ENCODE measurements around the gene RBM4B.

Gene RBM4B

GRCh38 chr11:66686801-66687750 lies 9.4 kb upstream of the RBM4B start:
- no peak for DNase-seq (ENCODE audit: low read depth)
- TF ChIP-seq CTCF (IDR thresholded peaks at IDR 0.05; ENCODE audit: control insufficient read depth, insufficient read depth, low read depth, low read length, missing control alignments), result no peak
- H3K4me3 ChIP-seq (ENCODE audit: control insufficient read depth, low read depth, low read length), result no peak overlapping the region

GRCh38 chr11:66686100-66686785 lies 8.6 kb upstream of the RBM4B start:
- DNase-seq (ENCODE audit: low read depth), result no peak
- no peak overlapping the region for H3K4me3 ChIP-seq (ENCODE audit: control insufficient read depth, low read depth, low read length)
- no peak for TF ChIP-seq CTCF (IDR thresholded peaks at IDR 0.05; ENCODE audit: control insufficient read depth, insufficient read depth, low read depth, low read length, missing control alignments)

DNA sequence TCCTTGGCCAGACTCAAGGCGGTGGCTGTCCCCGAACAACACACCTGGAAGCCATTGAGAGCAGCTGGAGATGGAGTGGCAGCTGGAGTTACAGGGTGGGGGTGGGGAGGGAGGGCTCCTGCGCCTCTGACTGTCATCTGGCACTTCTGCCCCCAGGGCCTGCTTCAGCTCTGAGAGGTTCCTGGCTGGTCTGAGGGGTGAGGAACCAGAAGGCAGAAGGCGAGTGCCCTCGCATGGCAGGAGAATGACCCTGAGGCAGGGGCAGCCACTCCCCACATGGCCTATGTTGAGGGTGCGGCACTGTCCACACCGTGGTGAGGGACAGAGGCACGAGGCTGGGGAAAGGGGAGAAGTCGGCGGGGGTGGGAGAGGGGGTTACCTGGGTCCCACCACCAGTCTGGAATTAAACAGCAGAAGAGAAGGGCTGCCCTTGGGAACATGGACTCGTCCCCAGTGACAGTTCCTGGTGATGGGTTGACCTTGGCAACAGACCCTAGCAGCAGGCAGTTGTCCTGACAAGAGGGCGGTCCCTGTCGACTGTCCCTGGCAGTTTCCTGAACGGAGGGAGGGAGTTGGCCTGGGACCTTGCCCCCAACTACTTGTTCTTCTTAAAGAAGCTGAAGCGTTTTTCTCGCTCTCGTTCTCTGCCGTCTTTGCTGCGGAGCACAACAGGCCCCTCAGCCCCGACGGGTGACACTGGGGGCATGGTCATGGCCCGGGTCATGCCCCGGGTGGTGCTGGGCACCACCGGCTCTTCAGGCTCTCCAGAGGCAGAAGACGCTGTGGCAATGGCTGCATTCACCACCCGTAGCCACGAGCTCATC lies 7.8 kb upstream of the RBM4B start:
- DNase-seq (ENCODE audit: low read depth), result no peak
- no peak for TF ChIP-seq CTCF (IDR thresholded peaks at IDR 0.05; ENCODE audit: control insufficient read depth, insufficient read depth, low read depth, low read length, missing control alignments)
- H3K4me3 ChIP-seq (ENCODE audit: control insufficient read depth, low read depth, low read length), result no peak overlapping the region

DNA sequence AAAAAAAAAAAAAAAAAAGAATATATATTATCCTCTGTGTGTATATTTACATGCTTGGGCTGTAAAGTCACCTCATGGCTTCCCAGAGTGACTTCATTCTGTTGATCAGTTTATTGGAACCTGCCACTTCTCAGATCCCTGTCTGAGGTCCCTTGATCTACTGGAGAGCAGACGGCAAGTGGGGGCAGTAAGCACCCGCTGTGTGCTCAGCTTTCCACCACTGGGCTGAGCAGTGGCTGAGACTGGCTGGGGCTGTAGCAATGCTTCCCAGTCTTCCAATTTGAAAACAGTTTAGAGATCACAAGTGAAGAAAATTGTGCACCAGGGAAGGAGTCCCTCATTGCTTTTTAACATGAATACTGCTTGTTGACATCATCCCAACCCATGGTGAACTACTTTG lies 6.9 kb upstream of the RBM4B start:
- H3K4me3 ChIP-seq (ENCODE audit: control insufficient read depth, low read depth, low read length), result no peak overlapping the region
- TF ChIP-seq CTCF (IDR thresholded peaks at IDR 0.05; ENCODE audit: control insufficient read depth, insufficient read depth, low read depth, low read length, missing control alignments), result no peak
- no peak for DNase-seq (ENCODE audit: low read depth)

- DNase-seq (ENCODE audit: low read depth), result no peak
- no peak overlapping the region for H3K4me3 ChIP-seq (ENCODE audit: control insufficient read depth, low read depth, low read length)
- no peak for TF ChIP-seq CTCF (IDR thresholded peaks at IDR 0.05; ENCODE audit: control insufficient read depth, insufficient read depth, low read depth, low read length, missing control alignments)
These were observed 6.2 kb upstream of the RBM4B start for GRCh38 chr11:66683877-66684276.

DNA sequence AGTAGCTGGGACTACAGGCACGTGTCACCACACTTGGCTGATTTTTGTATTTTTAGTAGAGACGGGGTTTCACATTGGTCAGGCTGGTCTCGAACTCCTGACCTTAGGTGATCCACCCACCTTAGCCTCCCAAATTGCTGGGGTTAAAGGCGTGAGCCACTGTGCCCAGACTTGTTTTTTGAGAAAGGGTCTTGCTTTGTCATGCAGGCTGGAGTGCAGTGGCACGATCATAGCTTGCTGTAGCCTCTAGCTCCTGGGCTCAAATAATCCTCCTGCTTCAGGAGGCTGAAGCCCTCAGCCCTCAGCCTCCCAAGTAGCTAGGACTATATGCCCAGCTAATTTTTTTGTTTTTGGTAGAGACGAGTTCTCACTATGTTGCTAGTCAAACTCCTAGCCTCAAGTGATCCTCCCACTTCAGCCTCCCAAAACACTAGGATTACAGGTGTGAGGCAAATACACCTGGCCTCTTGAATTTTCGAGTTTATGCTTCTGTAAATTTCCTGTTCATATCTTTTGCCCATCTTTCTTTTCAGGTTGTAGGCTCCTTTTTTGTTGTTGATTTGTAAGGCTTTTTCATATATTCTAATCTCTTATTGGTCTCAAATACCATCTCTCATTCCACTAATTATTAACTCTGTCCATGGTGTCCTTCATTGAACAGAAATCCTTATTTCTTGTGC lies 3.4 kb upstream of the RBM4B start:
- no peak overlapping the region for H3K4me3 ChIP-seq (ENCODE audit: control insufficient read depth, low read depth, low read length)
- DNase-seq (ENCODE audit: low read depth), result no peak
- no peak for TF ChIP-seq CTCF (IDR thresholded peaks at IDR 0.05; ENCODE audit: control insufficient read depth, insufficient read depth, low read depth, low read length, missing control alignments)
